CD4-positive, alpha-beta T cell treated with Interleukin-2 at 100 ng/mL for 4 hours (primary cell): ENCODE results near the gene EXOSC10.
A peak's percentile ranks its signal among the peaks of the same experiment; 100 is the strongest.

Source experiments
- DNase-seq: peaks from one replicate; pipeline ENCODE4 v3.0.0-alpha.2; 2020; ENCODE audit warnings: low spot score

EXOSC10 gene

GRCh38 chr1:11099310-11100148 lies at the start of gene EXOSC10:
Gene EXOSC10 (minus strand): TSS chr1:11099869. CDS start chr1:11099831, 38 bp downstream.
- peak; percentile 96 for DNase-seq

- no peak for DNase-seq
Observed at GRCh38 chr1:11147197-11147770, 47.6 kb upstream of the EXOSC10 start.

DNA sequence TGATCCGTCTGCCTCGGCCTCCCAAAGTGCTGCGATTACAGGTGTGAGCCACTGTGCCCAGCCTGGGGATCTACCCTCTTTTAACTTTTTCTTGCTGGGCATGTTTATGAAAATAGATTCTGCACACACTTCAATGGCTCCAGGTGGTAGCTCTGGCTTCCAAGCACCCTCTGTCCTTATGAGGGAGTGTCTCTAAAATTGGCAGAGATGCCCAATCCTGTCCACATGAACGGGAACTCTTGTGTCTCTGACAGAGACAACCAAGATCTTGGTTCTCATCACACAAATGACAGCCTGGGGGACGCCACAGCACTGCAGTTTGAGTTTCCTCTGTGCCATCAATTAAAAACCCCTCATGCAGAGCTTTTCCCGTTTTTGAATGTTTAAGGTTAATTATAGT lies 46.1 kb upstream of the EXOSC10 start:
- DNase-seq = no peak

DNA sequence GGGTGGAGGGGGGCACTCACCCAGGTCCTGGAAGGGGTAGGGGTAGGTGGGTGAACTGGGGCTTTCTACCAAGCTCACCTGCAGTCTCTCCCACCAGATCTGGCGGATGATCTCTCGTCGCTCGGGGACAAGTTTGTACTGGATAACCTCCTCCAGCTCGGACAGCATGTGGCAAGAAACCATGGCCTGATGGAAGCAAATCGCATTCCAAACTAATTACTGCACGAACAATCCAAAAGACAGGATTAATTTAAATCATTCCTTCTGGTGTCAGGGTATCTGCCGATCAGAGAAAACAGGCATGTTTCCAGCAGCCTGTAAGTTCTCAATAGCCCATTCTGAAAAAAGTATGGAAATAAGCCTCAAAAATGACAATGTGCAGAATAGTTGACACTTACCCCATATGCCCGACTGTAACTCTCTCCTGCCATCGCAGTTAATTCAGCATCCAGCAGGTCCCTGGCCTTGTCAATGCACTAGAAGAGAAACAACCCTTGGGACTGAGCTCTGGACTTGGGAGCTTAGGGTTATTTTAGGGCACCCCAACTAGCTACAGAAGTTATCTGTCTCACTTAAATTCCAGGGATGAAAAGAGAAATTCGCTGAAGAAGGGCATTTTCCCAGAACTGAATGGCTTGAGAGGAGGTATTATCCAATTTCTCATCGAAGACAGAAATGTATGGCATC lies 45.0 kb upstream of the EXOSC10 start:
- DNase-seq = no peak

DNA sequence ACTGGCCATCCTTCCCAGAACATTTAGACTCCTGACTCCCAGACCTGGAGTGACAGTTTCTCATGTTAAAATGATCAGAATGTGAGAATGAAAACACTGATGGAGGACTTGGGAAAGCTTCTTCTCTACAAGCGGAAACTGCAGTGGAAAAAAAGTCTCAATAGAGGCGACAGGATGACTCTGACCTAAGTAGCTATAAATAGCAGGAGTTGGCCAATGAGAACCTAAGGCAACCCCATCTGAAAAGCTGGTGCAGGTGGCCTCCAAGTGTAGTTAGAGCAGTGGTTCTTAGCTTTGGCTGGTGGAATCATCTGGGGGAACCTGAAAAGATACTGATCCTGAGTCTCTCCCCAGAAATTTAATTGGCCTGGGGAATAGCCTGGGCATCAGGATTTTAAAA lies 44.2 kb upstream of the EXOSC10 start:
- no peak for DNase-seq

DNA sequence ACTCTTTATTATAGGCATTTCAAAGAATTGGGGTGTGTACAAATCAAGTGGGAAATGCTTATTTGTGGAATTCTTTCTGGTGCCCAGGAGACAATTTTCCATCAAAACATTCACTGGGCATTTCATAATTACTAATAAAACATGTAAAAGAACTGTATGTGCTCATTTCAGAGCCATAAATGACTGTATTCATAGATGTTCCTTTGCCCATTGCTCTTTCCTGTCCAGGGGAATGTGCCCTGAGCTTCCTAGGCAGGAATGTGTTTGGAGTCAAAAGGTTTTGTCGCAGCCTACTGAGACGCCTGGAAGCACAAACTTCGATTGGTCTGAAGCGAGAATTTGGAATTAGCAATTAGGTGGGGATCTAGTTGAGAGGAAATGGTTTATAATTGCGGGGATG lies 43.7 kb upstream of the EXOSC10 start:
- no peak for DNase-seq

DNA sequence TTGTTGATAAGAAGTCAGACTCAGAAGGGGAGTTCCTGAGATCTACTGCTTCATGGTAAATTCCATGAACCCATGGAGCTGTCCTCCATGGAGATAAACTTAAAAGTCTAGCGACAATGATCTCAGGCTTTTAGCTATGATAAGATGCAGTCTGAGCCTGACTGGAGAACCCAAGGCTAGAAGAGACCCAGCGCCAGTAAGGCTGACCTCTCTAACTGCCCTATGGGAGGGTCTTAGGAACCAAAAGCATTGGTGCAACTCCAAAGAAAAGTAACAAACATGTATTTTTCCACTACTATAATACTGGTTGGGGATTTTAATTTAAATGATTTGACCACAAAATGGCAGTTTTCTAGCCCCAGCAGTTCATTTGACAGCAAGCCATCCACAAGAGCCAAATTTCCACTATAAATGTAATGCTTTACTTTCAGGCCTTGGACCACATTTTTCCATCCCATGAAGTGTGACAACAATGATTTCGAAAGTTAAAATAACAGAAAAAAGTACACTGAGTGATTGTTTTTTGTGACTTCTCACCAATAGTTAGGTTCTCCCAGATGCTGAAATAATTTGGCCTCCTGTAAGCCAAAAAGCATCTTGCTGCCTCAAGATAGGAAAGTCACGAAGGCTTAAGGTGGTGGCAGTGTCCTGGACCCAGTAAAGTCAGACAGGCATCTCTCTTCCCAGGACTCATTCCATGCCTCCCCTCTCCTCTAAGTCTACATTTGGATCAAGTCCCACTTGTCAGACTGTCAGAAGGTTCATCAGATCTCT lies 43.1 kb upstream of the EXOSC10 start:
- no peak for DNase-seq

DNA sequence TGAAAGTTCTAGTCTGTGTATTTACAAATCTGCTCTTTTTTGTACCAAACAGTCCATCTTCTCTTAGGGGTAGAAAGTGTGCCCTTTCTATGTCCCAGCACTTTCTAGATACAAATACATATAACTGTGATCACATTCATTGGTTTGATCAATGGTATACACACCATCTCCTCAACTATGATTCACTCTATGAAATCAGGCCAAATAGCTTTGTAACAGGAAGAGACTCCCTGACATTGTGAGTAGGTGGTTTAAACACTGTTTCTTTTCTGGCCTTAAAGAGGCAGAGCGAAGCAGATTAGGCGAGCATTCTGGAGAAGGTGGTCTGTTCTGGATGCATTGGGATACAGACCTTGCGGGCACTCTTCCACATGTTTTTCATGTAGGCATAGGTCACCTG lies 39.3 kb upstream of the EXOSC10 start:
- DNase-seq = no peak

- DNase-seq = no peak
Observed at GRCh38 chr1:11138029-11138428, 38.4 kb upstream of the EXOSC10 start.

GRCh38 chr1:11134898-11135266 lies 35.2 kb upstream of the EXOSC10 start:
- no peak for DNase-seq

- DNase-seq = no peak
Observed at GRCh38 chr1:11134251-11134897, 34.7 kb upstream of the EXOSC10 start.

GRCh38 chr1:11132563-11133293 lies 33.1 kb upstream of the EXOSC10 start:
- DNase-seq = no peak

DNA sequence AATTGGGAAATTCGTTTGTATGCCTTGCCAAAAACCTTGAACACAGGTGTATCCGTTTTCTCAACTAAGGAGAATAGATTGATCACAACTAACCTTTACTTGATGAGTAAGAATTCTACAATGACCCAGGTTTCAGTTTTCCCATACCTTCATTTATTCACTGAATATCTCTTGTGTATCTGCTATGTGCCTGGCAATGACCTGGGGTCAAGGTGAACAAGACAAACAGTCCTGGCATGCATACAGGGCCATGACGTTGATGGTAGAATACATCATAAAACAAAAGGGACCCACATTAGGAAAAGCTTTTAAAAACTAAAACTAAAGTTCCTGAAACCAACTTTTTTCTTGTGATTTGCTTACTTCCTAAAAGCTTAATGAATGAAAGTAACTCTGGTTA lies 32.1 kb upstream of the EXOSC10 start:
- DNase-seq = no peak

- no peak for DNase-seq
Observed at GRCh38 chr1:11130406-11130805, 30.7 kb upstream of the EXOSC10 start.

DNA sequence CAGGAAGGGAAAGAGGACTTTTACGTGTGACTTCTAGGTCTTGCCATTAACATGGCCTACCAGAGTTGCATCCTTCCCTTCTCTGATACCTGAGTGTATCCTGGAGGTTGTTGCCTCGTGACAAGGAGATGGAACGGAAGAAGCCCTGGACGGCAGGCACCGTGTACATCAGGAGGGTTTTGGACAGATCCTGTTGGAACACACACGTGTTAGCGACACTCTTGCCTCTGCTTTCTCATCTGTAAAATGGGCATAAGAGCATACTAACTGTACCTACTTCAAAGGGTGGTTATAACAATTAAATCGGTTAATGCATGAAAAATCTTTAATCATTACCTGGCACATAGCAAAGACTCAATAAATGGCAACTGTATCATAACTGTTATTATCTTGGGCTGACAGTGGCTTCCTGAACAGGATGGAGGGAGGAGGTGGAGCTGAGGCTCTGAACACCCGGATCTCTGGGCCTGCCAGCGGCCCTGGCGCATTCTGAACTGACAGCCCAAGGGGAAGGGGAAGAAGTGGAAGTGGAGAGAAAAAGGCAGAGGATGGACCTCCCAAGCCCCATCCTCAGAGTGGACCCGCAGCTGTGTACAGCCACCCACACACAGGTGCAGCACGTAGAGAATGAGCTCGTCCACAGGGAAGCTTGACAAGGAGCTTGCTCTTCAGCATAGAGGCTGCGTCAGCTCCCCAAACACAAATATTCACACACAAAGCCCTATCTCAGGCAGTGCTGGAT lies 30.2 kb upstream of the EXOSC10 start:
- DNase-seq = no peak

DNA sequence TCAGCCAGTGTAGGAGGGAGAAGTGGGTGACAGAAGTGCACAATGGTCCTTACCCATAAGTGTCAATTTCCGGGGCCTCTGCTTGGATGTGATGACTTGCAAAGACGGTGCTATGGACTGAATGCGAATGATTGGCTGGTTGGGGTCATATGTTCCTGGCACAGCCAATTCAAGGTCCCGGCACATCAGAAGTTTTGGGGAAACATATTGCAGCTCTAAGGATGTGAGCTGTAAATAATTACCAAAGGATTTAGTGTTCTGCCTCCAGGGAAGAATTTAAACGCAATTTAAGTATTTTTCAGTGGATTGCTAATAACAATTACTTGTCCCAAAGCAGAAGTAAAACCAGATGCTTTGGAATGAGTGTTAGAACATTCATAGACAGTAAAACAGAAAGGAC lies 26.9 kb upstream of the EXOSC10 start:
- no peak for DNase-seq

DNA sequence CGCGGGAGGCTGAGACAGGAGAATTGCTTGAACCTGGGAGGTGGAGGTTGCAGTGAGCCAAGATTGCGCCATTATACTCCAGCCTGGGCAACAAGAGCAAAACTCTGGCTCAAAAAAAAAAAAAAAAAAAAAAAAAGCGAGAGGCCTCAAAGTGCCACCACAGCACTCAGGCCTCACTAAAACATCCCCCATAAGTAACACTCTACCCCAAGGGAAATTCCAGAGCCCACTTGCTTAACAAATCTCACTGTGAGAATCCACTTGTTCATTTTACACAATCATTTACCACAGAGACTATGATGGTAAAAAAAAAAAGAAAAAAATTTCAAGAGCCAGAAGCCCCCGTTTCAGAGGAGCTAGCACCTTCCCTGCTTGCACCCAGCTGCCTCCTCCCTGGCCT lies 26.3 kb upstream of the EXOSC10 start:
- no peak for DNase-seq

- no peak for DNase-seq
Observed at GRCh38 chr1:11124965-11125364, 25.3 kb upstream of the EXOSC10 start.

DNA sequence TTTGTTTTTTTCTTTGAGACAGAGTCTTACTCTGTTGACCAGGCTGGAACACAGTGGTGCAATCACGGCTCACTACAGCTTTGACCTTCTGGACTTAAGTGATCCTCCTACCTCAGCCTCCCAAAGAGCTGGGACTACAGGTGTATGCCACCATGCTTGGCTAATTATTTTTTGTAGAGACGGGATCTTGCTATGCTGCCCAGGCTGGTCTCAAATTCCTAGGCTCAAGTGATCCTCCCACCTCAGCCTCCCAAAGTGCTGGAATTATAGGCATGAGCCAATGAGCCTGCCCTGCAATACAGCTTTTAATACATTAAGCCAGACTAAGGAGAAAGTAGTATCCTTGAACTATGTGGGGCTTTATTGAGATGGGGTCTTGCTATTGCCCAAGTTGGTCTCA lies 16.6 kb upstream of the EXOSC10 start:
- DNase-seq = no peak

GRCh38 chr1:11114966-11115365 lies 15.3 kb upstream of the EXOSC10 start:
- DNase-seq = no peak
